ENCODE results near the gene TP53I13. TPM values are rescaled to one million over a fixed set of nuclear protein-coding genes. Genes with fewer than 3 reads are reported as not detected.

The TP53I13 gene
- total RNA-seq, 1 donor from 2014 or later: 68.4 TPM

GRCh38 chr17:29586676-29587469 is 18.4 kb downstream of the TP53I13 start:
- no peak for TF ChIP-seq CTCF (IDR thresholded peaks at IDR 0.05; ENCODE audit: insufficient read depth, low read length, poor library complexity, severe bottlenecking)
- DNase-seq (ENCODE audit: low read depth): no peak
- Histone ChIP-seq H3K4me3 (ENCODE audit: low read depth, low read length) (no peak overlapping the region), H3K36me3 (ENCODE audit: control insufficient read depth, insufficient read depth, low read length) (no peaks in the 10 kb centered on the region), H3K27me3 (ENCODE audit: control insufficient read depth, insufficient read depth, low read length) (no peaks in the 10 kb centered on the region)

- Histone ChIP-seq H3K27me3 (ENCODE audit: control insufficient read depth, insufficient read depth, low read length) (no peaks in the 10 kb centered on the region), H3K4me3 (ENCODE audit: low read depth, low read length) (peak overlapping the region; percentile 73), H3K36me3 (ENCODE audit: control insufficient read depth, insufficient read depth, low read length) (no peaks in the 10 kb centered on the region)
- no peak for TF ChIP-seq CTCF (IDR thresholded peaks at IDR 0.05; ENCODE audit: insufficient read depth, low read length, poor library complexity, severe bottlenecking)
- no peak for DNase-seq (ENCODE audit: low read depth)
These were observed 19.1 kb downstream of the TP53I13 start for GRCh38 chr17:29587591-29587990.

- peak overlapping the region; percentile 73 for H3K4me3 ChIP-seq (ENCODE audit: low read depth, low read length)
- H3K36me3 ChIP-seq (ENCODE audit: control insufficient read depth, insufficient read depth, low read length): no peaks in the 10 kb centered on the region
- no peak for TF ChIP-seq CTCF (IDR thresholded peaks at IDR 0.05; ENCODE audit: insufficient read depth, low read length, poor library complexity, severe bottlenecking)
- no peak for DNase-seq (ENCODE audit: low read depth)
- H3K27me3 ChIP-seq (ENCODE audit: control insufficient read depth, insufficient read depth, low read length): no peaks in the 10 kb centered on the region
These were observed 19.6 kb downstream of the TP53I13 start for GRCh38 chr17:29588017-29588561.

- H3K27me3 ChIP-seq (ENCODE audit: control insufficient read depth, insufficient read depth, low read length): no peaks in the 10 kb centered on the region
- peak overlapping the region; percentile 73 for H3K4me3 ChIP-seq (ENCODE audit: low read depth, low read length)
- no peaks in the 10 kb centered on the region for H3K36me3 ChIP-seq (ENCODE audit: control insufficient read depth, insufficient read depth, low read length)
- DNase-seq (ENCODE audit: low read depth): no peak
- TF ChIP-seq CTCF (IDR thresholded peaks at IDR 0.05; ENCODE audit: insufficient read depth, low read length, poor library complexity, severe bottlenecking): no peak
These were observed 20.3 kb downstream of the TP53I13 start for GRCh38 chr17:29588562-29589411.

GRCh38 chr17:29589524-29590410 is 21.3 kb downstream of the TP53I13 start, which contains the start of gene GIT1:
Gene GIT1, minus strand, starts transcription at chr17:29589648. Its CDS starts 270 bp downstream, at chr17:29589378.
- TF ChIP-seq CTCF (IDR thresholded peaks at IDR 0.05; ENCODE audit: insufficient read depth, low read length, poor library complexity, severe bottlenecking): no peak
- no peaks in the 10 kb centered on the region for H3K36me3 ChIP-seq (ENCODE audit: control insufficient read depth, insufficient read depth, low read length)
- H3K27me3 ChIP-seq (ENCODE audit: control insufficient read depth, insufficient read depth, low read length): no peaks in the 10 kb centered on the region
- peak within 1 kb of the TSS; percentile 73 for H3K4me3 ChIP-seq (ENCODE audit: low read depth, low read length)
- DNase-seq (ENCODE audit: low read depth): no peak
